Testis (tissue), 3 donors: ENCODE data around the gene IQCF5. TPM values are rescaled to one million over a fixed set of nuclear protein-coding genes. Genes with fewer than 3 reads are reported as not detected.
"Not testable (repeated sequence)": the region's sequence is repeated elsewhere in the genome, so short reads cannot be mapped to it uniquely, and the experiment has no call there.

Experiments used
- DNase-seq: peaks from one replicate; pipeline ENCODE4 v3.0.0-alpha.2; 2019
- H3K27ac ChIP-seq, 2 donors: fragments of 200-600 bp; sonication (generic); one replicate each; pipeline ENCODE4 v1.5.1; 2019
- H3K27me3 ChIP-seq: fragments of 200-600 bp; sonication (generic); one replicate; pipeline ENCODE4 v1.5.1; 2019
- H3K36me3 ChIP-seq: fragments of 200-600 bp; sonication (generic); one replicate; pipeline ENCODE4 v1.5.1; 2017; ENCODE audit warnings: low read depth; ENCODE audit errors: missing control alignments
- H3K4me1 ChIP-seq: fragments of 200-600 bp; sonication (generic); one replicate; pipeline ENCODE4 v1.5.1; 2019
- H3K4me3 ChIP-seq, 2 donors: fragments of 200-600 bp; sonication (generic); one replicate each; pipeline ENCODE4 v1.5.1; 2017 to 2019
- H3K9me3 ChIP-seq: fragments of 200-600 bp; sonication (generic); one replicate; pipeline ENCODE4 v1.5.1; 2017
- POLR2A ChIP-seq: fragments of 450-650 bp; IDR thresholded peaks from one replicate; pipeline ENCODE4 v1.6.1; 2017; ENCODE audit warnings: antibody characterized with exemption, mild to moderate bottlenecking, moderate library complexity
- WGBS, 2 donors: methylation state at CpG; one replicate each; pipeline ENCODE4 v1.1.5; 2018; 5-methylcytosine and 5-hydroxymethylcytosine counted together
- intact Hi-C: fragments of 100-400 bp; cut with DNase I; formaldehyde crosslinking; loops from one replicate; pipeline ENCODE4 v1.15.1; 2023; ENCODE audit warnings: low total_unique reads
- polyA plus RNA-seq: library from polyadenylated mRNA; stranded (reverse); fragments of 350-450 nt; fragmentation: Illumina TruSeq; extraction: RNeasy Lipid Tissue Mini Kit (QIAGEN cat#74804); gene quantifications from one replicate; pipeline ENCODE4 v1.2.3, GENCODE V29; 2014; ENCODE audit warnings: low read depth, low replicate concordance; ENCODE audit not compliant: insufficient read depth
- total RNA-seq, 2 donors: library from RNA; depleted of rRNA; stranded (reverse); fragments of >200 nt; gene quantifications; one replicate each; pipeline ENCODE4 v1.2.3, GENCODE V29; 2016
- TF ChIP-seq, protein P1 (sequence below), 3 experiments: fragments of 450-650 bp in 2 of 3; fragments of 200-600 bp in 1 of 3; sonication (generic) in 1 of 3; IDR thresholded peaks; one replicate each; pipeline ENCODE4 v1.5.1; 2016 to 2019; ENCODE audit warnings: antibody characterized with exemption in 3 of 3, mild to moderate bottlenecking in 2 of 3, moderate library complexity in 1 of 3

Gene IQCF5
- total and polyA plus RNA-seq, 3 donors from 2014 or later, result 34.3 to 114 (median 78.9) TPM

DNA sequence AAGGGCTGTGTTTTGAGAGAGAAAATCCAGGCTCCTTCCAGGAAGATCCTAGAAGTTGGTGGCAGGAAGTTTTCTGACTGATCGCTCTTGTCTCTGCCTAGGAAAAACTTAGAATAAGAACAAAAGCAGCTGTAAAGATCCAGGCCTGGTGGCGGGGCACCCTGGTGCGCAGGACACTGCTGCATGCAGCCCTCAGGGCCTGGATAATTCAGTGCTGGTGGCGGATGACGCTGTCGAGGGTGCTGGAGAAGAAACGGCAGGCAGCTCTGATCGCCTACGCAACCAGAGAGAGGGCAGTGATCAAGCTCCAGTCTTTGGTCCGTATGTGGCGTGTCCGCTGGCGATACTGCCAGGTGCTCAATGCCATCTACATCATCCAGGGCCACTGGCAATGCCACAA, 12.5 kb downstream of the IQCF5 start:
- intact Hi-C loops, result no loop called here
- DNase-seq, result no peak
- H3K9me3 ChIP-seq, result no peaks in the 10 kb centered on the region
- no peaks in the 10 kb centered on the region for H3K36me3 ChIP-seq
- no peaks in the 10 kb centered on the region for H3K4me1 ChIP-seq
- TF ChIP-seq, protein P1, sequence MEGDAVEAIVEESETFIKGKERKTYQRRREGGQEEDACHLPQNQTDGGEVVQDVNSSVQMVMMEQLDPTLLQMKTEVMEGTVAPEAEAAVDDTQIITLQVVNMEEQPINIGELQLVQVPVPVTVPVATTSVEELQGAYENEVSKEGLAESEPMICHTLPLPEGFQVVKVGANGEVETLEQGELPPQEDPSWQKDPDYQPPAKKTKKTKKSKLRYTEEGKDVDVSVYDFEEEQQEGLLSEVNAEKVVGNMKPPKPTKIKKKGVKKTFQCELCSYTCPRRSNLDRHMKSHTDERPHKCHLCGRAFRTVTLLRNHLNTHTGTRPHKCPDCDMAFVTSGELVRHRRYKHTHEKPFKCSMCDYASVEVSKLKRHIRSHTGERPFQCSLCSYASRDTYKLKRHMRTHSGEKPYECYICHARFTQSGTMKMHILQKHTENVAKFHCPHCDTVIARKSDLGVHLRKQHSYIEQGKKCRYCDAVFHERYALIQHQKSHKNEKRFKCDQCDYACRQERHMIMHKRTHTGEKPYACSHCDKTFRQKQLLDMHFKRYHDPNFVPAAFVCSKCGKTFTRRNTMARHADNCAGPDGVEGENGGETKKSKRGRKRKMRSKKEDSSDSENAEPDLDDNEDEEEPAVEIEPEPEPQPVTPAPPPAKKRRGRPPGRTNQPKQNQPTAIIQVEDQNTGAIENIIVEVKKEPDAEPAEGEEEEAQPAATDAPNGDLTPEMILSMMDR (IDR thresholded peaks at IDR 0.05), result no peak
- no peak for TF ChIP-seq POLR2A
- no peaks in the 10 kb centered on the region for H3K27me3 ChIP-seq
- H3K4me3 ChIP-seq, result no peak overlapping the region
- WGBS, 2 donors, result 80 to 89% methylated on average over 13 of the region's 13 CpGs
- H3K27ac ChIP-seq, result no peak overlapping the region

DNA sequence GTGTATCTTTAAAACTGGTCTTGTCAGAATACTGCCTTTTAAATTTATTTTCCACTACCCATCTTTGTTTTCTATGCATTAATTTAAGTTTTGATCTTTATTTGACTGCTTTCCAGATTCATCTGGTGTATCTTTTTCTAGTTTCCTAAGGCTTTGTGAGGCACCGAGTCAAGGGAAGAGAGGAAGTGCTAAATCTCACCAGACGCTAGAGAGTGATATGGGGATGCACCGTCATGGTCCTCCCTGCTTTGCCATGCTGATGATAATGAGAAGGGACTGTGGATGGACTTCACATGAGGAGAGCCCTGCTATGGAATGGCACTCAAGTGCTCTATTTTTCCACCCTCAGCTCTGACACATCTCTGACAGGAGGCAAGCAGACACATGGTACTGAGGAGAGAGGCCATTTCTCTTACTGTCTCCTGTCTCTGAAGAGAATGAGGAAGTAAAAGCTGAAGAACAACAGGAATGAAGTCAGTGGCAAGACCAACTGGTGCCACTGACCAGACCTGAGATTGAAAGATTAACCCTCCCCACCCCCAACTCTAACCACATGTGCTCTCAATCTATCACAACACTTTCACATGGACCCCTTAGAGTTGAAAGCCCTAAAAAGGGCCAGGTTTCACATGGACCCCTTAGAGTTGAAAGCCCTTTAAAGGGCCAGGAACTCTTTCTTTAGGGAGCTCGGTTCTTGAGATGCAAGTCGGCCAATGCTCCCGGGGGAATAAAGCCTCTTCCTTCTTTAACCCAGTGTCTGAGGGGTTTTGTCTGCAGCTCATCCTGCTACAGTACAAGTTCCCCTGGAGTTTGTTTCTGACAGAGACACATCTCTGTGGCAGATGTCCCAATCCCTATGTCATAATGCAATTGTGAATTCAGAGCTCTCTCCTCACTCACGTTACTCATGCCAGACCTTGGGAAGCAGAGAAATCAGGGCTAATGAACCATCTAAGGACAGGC, 14.4 kb downstream of the IQCF5 start, which contains the start of gene IQCF2:
Gene IQCF2 (plus strand): TSS at position 913 of the 963 bp plus-strand sequence. CDS start 52 bp downstream, outside the sequence.
- intact Hi-C loops, result no loop called here

DNA sequence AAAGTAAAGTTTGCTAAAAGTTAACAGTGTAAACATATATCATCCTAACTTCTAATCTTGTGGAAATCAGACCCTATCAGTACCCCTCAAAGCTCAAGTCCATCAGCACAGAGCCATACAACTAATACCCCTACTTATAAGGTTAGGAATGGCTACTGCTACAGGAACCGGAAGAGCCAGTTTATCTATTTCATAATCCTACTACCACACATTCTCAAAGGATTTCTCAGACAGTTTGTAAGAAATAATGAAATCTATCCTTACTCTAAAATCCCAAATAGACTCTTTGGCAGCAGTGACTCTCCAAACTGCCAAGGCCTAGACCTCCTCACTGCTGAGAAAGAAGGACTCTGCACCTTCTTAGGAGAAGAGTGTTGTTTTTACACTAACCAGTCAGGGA, 20.0 kb downstream of the IQCF5 start:
- 86 to 93% methylated on average over 1 of the region's 1 CpG for WGBS, 2 donors
- H3K36me3 ChIP-seq, H3K9me3 ChIP-seq, H3K27me3 ChIP-seq, H3K27ac ChIP-seq, H3K4me1 ChIP-seq, intact Hi-C loops, H3K4me3 ChIP-seq, DNase-seq: not testable (repeated sequence)

More for the DNA sequence above, 14.4 kb downstream of the IQCF5 start, which contains the start of gene IQCF2:
- DNase-seq, result no peak
- H3K36me3 ChIP-seq, result no peaks in the 10 kb centered on the region
- no peak within 1 kb of the TSS for H3K4me3 ChIP-seq
- no peaks in the 10 kb centered on the region for H3K9me3 ChIP-seq
- H3K4me1 ChIP-seq, result no peaks in the 10 kb centered on the region
- TF ChIP-seq, protein P1 (IDR thresholded peaks at IDR 0.05), result no peak
- TF ChIP-seq POLR2A, result no peak
- 83 to 85% methylated on average over 7 of the region's 7 CpGs for WGBS, 2 donors
- no peak within 1 kb of the TSS for H3K27ac ChIP-seq
- H3K27me3 ChIP-seq, result no peaks in the 10 kb centered on the region

DNA sequence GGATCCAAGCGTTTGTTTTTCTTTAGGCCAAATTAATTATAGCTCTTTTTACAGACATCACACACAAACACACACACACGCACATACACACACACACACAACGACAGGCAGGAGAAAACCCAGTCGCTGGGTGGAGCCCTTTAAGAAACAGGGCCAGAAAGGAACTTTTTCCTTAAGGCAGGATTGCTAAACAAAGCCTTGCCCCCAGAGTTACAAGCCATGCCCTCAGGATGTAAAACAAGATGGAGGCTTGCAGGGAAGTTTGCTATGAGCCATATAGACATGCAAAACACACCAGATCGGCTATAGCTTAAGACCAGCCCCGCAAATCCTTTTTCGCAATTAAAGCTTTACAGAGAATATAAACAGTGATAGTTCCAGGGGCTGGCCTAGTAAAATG, 30.3 kb downstream of the IQCF5 start:
- Histone ChIP-seq H3K4me3 (no peak overlapping the region), H3K4me1 (no peaks in the 10 kb centered on the region), H3K27me3 (no peaks in the 10 kb centered on the region), H3K27ac (no peak overlapping the region), H3K9me3 (no peaks in the 10 kb centered on the region), H3K36me3 (no peaks in the 10 kb centered on the region)
- WGBS, 2 donors, result 64 to 66% methylated on average over 7 of the region's 7 CpGs
- intact Hi-C loops, result no loop called here
- no peak for DNase-seq
- TF ChIP-seq, protein P1 (IDR thresholded peaks at IDR 0.05), result no peak
- TF ChIP-seq POLR2A, result no peak

DNA sequence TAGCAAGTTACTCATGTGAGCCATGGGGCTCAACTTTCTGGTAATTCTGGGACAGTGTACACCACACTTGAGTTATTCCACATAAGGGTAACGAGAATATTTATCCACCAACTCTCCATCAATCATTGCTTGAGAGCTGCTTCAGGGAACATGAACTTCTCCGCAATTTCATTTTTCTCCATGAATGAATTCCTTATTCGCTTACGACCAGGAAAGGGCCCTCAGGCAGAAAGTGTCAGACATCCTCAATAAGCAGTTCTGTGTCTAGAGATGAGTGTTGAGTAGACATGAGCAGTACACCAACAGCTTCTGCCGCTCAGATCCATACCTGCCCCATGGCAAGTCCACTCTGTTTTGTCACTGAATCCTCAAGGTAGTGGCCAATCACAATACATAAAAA, 38.8 kb downstream of the IQCF5 start:
- 86 to 87% methylated on average over 5 of the region's 5 CpGs for WGBS, 2 donors
- no peak for DNase-seq

More for the DNA sequence above, 38.8 kb downstream of the IQCF5 start:
- Histone ChIP-seq H3K4me3 (no peak overlapping the region), H3K27ac (no peak overlapping the region), H3K9me3 (no peaks in the 10 kb centered on the region), H3K36me3 (no peaks in the 10 kb centered on the region), H3K4me1 (no peaks in the 10 kb centered on the region), H3K27me3 (no peaks in the 10 kb centered on the region)
- TF ChIP-seq, protein P1 (IDR thresholded peaks at IDR 0.05), result no peak
- TF ChIP-seq POLR2A, result no peak
- intact Hi-C loops, result no loop called here
